Panc1 (cell line): ENCODE measurements around the gene SNRNP48.

Experiments used
- CTCF ChIP-seq: fragments of 450-650 bp; IDR thresholded peaks from 2 replicates; pipeline ENCODE4 v1.5.1; 2017; ENCODE audit warnings: mild to moderate bottlenecking
- POLR2AphosphoS5 ChIP-seq: IDR thresholded peaks from 2 replicates; pipeline ENCODE4 v1.6.1; 2012; ENCODE audit warnings: mild to moderate bottlenecking, low read depth, low read length, moderate library complexity

- TF ChIP-seq CTCF (no peak), POLR2AphosphoS5 (no peak)
Observed at GRCh38 chr6:7650878-7651277, 60.9 kb downstream of the SNRNP48 start.
